GM21619 (cell line): ENCODE results near the gene NELL1.

Experiments used
- ATAC-seq: cut with Tn5 transposase; IDR thresholded peaks from one replicate; pipeline ENCODE4 v1.9.1; 2021; ENCODE audit not compliant: unreplicated experiment

NELL1 gene

GRCh38 chr11:21622566-21622965 lies 953.2 kb downstream of the NELL1 start:
- ATAC-seq: no peak

GRCh38 chr11:21622995-21623394 lies 953.6 kb downstream of the NELL1 start:
- no peak for ATAC-seq
